Osteoblast (primary cell): ENCODE data around the gene TLR9. TPM values are rescaled to one million over a fixed set of nuclear protein-coding genes. Genes with fewer than 3 reads are reported as not detected.

Experiments
- DNase-seq: peaks from one replicate; pipeline ENCODE4 v3.0.0; 2011; ENCODE audit warnings: low spot score, mixed read lengths; ENCODE audit not compliant: insufficient read length; ENCODE audit errors: missing footprints
- H2AFZ ChIP-seq: 2 replicates; pipeline ENCODE4 v1.6.0; 2011; ENCODE audit warnings: mild to moderate bottlenecking, low read length
- H3K27ac ChIP-seq: 2 replicates; pipeline ENCODE4 v1.5.1; 2011; ENCODE audit warnings: mild to moderate bottlenecking, low read depth, low read length, moderate library complexity
- H3K27me3 ChIP-seq: 2 replicates; pipeline ENCODE4 v1.6.0; 2012; ENCODE audit warnings: mild to moderate bottlenecking, control low read depth, inconsistent platforms, low read length, moderate library complexity; ENCODE audit not compliant: insufficient read depth
- H3K36me3 ChIP-seq: 2 replicates; pipeline ENCODE4 v1.5.1; 2011; ENCODE audit warnings: mild to moderate bottlenecking, low read length, control low read depth, moderate library complexity; ENCODE audit not compliant: insufficient read depth
- H3K4me1 ChIP-seq: 2 replicates; pipeline ENCODE4 v1.5.1; 2011; ENCODE audit warnings: mild to moderate bottlenecking, low read length, control low read depth, moderate library complexity; ENCODE audit not compliant: insufficient read depth
- H3K4me2 ChIP-seq: 2 replicates; pipeline ENCODE4 v1.6.0; 2011; ENCODE audit warnings: mild to moderate bottlenecking, low read length; ENCODE audit not compliant: insufficient read depth
- H3K4me3 ChIP-seq: fragments of 200-600 bp; sonication (generic); 3 replicates; pipeline ENCODE4 v1.5.1; 2012; ENCODE audit warnings: mild to moderate bottlenecking, low read length, inconsistent platforms; ENCODE audit not compliant: insufficient read depth
- H3K79me2 ChIP-seq: 2 replicates; pipeline ENCODE4 v1.6.0; 2012; ENCODE audit warnings: mild to moderate bottlenecking, low read length, control low read depth, inconsistent platforms; ENCODE audit not compliant: insufficient read depth
- H3K9me3 ChIP-seq: 2 replicates; pipeline ENCODE4 v1.5.1; 2011; ENCODE audit warnings: low read depth, low read length, control low read depth
- H4K20me1 ChIP-seq: 2 replicates; pipeline ENCODE4 v1.6.0; 2012; ENCODE audit warnings: mild to moderate bottlenecking, low read length, control low read depth; ENCODE audit not compliant: insufficient read depth
- total RNA-seq: library from RNA; depleted of rRNA; stranded (reverse); fragments of >200 nt; gene quantifications from 2 replicates; pipeline ENCODE4 v1.2.3, GENCODE V29; 2012
- TF ChIP-seq, protein P1 (sequence below): IDR thresholded peaks from 2 replicates; pipeline ENCODE4 v1.5.1; 2011; ENCODE audit warnings: mild to moderate bottlenecking, low read depth, low read length, moderate library complexity; ENCODE audit errors: extremely low read depth

TLR9 gene
- total RNA-seq, 1 donor: not detected

GRCh38 chr3:52240059-52240885 lies 14.8 kb upstream of the TLR9 start:
- Histone ChIP-seq H3K4me1 (peaks cover 47% of the 10 kb centered on the region), H3K4me2 (peak overlapping the region; percentile 99), H3K27me3 (no peaks in the 10 kb centered on the region), H3K9me3 (no peaks in the 10 kb centered on the region), H4K20me1 (peaks cover 14% of the 10 kb centered on the region), H3K4me3 (peak overlapping the region; percentile 94), H3K27ac (peak overlapping the region; percentile 84), H3K79me2 (peaks cover 35% of the 10 kb centered on the region), H3K36me3 (peaks cover 4% of the 10 kb centered on the region), H2AFZ (no peak overlapping the region)
- peak; percentile 98 for DNase-seq
- TF ChIP-seq, protein P1, sequence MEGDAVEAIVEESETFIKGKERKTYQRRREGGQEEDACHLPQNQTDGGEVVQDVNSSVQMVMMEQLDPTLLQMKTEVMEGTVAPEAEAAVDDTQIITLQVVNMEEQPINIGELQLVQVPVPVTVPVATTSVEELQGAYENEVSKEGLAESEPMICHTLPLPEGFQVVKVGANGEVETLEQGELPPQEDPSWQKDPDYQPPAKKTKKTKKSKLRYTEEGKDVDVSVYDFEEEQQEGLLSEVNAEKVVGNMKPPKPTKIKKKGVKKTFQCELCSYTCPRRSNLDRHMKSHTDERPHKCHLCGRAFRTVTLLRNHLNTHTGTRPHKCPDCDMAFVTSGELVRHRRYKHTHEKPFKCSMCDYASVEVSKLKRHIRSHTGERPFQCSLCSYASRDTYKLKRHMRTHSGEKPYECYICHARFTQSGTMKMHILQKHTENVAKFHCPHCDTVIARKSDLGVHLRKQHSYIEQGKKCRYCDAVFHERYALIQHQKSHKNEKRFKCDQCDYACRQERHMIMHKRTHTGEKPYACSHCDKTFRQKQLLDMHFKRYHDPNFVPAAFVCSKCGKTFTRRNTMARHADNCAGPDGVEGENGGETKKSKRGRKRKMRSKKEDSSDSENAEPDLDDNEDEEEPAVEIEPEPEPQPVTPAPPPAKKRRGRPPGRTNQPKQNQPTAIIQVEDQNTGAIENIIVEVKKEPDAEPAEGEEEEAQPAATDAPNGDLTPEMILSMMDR: no peak

DNA sequence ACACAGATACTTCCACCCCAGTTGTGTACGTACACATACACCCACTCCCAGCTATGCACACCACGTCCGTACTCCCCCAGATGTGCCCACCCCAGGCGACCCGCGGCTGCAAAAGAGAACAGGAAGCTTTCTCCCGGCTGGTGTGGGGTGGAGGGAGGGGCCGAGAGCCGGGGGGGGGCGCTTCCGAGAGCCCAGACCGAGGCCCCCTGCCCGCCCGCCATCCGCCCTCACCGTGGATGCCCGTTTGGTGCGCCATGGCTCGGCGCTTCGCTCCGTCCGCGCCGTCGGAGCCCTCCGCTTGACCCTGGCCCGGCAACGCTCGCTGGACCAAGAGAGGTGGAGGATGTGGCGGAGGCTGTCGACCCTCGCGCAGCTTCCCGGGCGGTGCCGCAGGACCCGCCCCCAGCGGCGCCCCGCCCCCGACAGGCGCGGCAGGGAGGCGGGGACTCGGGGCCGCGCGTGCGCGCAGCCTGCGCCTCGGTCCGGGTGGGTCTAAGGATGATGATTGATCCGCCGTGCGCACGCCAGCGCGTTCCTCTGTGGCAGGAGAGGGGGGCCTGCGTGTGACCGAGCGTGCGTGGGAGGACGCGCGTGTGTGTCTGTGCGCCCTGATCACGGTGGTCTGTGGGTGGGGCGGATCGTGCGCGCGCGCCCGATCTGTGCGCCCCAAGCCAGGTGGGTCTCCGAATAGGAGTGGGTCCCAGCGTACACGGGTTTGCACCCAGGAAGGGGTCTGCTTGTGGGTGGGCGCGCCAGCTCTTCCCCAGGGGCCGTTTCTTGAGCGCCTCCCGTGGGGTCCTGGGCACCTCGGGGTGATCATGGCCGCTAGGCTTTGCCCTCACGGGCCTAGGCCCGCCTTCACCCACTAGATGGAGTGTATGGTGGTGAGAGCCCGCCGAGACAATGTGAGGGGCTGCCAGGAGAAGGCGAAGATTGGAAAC lies 13.6 kb upstream of the TLR9 start, which contains the start of gene TWF2:
Gene TWF2, minus strand, starts transcription at position 398 of the 941 bp plus-strand sequence. Its CDS starts 142 bp downstream, at position 256.
- peak within 1 kb of the TSS; percentile 99 for H3K4me2 ChIP-seq
- no peaks in the 10 kb centered on the region for H3K27me3 ChIP-seq
- TF ChIP-seq, protein P1: peak; percentile 36
- peaks cover 47% of the 10 kb centered on the region for H3K79me2 ChIP-seq
- peaks cover 22% of the 10 kb centered on the region for H4K20me1 ChIP-seq
- peak within 1 kb of the TSS; percentile 90 for H2AFZ ChIP-seq
- no peaks in the 10 kb centered on the region for H3K9me3 ChIP-seq
- peaks cover 42% of the 10 kb centered on the region for H3K4me1 ChIP-seq
- H3K4me3 ChIP-seq: peak within 1 kb of the TSS; percentile 94
- DNase-seq: peak; percentile 100
- H3K36me3 ChIP-seq: peaks cover 8% of the 10 kb centered on the region
- H3K27ac ChIP-seq: peak within 1 kb of the TSS; percentile 90

DNA sequence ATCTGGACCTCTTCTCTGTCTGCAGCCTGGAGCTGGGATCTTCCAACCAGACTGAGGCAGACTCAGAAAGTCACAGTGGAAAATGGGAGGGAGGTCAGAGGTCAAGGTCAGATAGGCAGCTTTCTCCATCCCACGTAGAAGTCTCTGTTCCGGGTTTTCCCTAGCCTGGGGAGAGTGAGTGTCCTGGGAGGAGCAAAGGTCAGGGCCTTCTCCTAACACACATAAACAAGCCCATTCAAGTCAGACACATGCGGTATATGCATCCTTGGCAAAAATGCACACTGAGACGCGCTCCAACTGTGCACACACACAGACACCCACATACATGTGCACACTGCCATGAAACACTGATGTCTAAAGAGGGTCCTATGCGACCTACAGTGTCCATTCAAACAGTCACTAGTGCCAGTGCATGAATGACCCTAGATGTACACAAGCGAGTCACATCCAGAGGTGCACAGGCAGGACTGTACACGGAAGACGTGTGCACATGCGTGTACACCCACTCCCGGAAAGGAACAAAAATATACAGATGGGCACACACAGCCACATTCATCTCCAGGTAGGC lies 12.8 kb upstream of the TLR9 start:
- Histone ChIP-seq H4K20me1 (peaks cover 27% of the 10 kb centered on the region), H3K27me3 (no peaks in the 10 kb centered on the region), H3K36me3 (peaks cover 8% of the 10 kb centered on the region), H3K27ac (peak overlapping the region; percentile 90), H3K4me1 (peaks cover 41% of the 10 kb centered on the region), H3K4me2 (peak overlapping the region; percentile 99), H3K4me3 (peak overlapping the region; percentile 94), H3K79me2 (peaks cover 52% of the 10 kb centered on the region), H3K9me3 (no peaks in the 10 kb centered on the region), H2AFZ (peak overlapping the region; percentile 50)
- TF ChIP-seq, protein P1: no peak
- peak; percentile 85 for DNase-seq
